Keratinocyte (primary cell): Measurements from ENCODE around the gene BDKRB2. TPM values are rescaled to one million over a fixed set of nuclear protein-coding genes. Genes with fewer than 3 reads are reported as not detected.
A peak's percentile ranks its signal among the peaks of the same experiment; 100 is the strongest.

ENCODE experiments used
- DNase-seq: peaks from one replicate; pipeline ENCODE4 v3.0.0-alpha.2; 2011; ENCODE audit warnings: low read depth, missing footprints, low spot score
- FAIRE-seq: peaks from 2 replicates; lab custom pipeline; 2011; peaks lifted over from hg19 to GRCh38; lab: Jason Lieb, UNC
- H2AFZ ChIP-seq: 2 replicates; pipeline ENCODE4 v1.6.0; 2012; ENCODE audit warnings: low read length, control low read depth, inconsistent platforms; ENCODE audit not compliant: control insufficient read depth
- H3K27ac ChIP-seq: 2 replicates; pipeline ENCODE4 v1.5.1; 2011; ENCODE audit warnings: low read length; ENCODE audit not compliant: control insufficient read depth, insufficient read depth
- H3K27me3 ChIP-seq: 3 replicates; pipeline ENCODE4 v1.6.0; 2011; ENCODE audit warnings: low read length; ENCODE audit not compliant: control insufficient read depth, insufficient read depth; ENCODE audit errors: extremely low read depth
- H3K36me3 ChIP-seq, 2 experiments: 2 replicates in 1 of 2; 3 replicates in 1 of 2; pipeline ENCODE4 v1.5.1; 2011; ENCODE audit warnings: low read length in 2 of 2, mild to moderate bottlenecking in 1 of 2; ENCODE audit not compliant: control insufficient read depth in 2 of 2, insufficient read depth in 2 of 2; ENCODE audit errors: extremely low read depth in 1 of 2
- H3K4me1 ChIP-seq: 3 replicates; pipeline ENCODE4 v1.5.1; 2011; ENCODE audit warnings: low read length; ENCODE audit not compliant: control insufficient read depth, insufficient read depth; ENCODE audit errors: extremely low read depth
- H3K4me2 ChIP-seq: 3 replicates; pipeline ENCODE4 v1.6.0; 2011; ENCODE audit warnings: low read depth, low read length; ENCODE audit not compliant: control insufficient read depth, insufficient read depth; ENCODE audit errors: extremely low read depth
- H3K4me3 ChIP-seq, 3 experiments: fragments of 200-600 bp in 1 of 3; sonication (generic) in 1 of 3; 2 replicates in 2 of 3; 3 replicates in 1 of 3; pipeline ENCODE4 v1.5.1; 2011 to 2016; ENCODE audit warnings: low read length in 3 of 3, mild to moderate bottlenecking in 3 of 3, control low read depth in 2 of 3, inconsistent platforms in 1 of 3, low read depth in 1 of 3, mixed read lengths in 1 of 3, mixed run types in 1 of 3, moderate library complexity in 1 of 3; ENCODE audit not compliant: control insufficient read depth in 2 of 3, insufficient read depth in 2 of 3; ENCODE audit errors: extremely low read depth in 1 of 3
- H3K79me2 ChIP-seq: 2 replicates; pipeline ENCODE4 v1.6.0; 2012; ENCODE audit warnings: low read length; ENCODE audit not compliant: control insufficient read depth, insufficient read depth
- H3K9ac ChIP-seq: 3 replicates; pipeline ENCODE4 v1.6.0; 2011; ENCODE audit warnings: low read length; ENCODE audit not compliant: control insufficient read depth, insufficient read depth; ENCODE audit errors: extremely low read depth
- H3K9me1 ChIP-seq: 3 replicates; pipeline ENCODE4 v1.6.0; 2011; ENCODE audit warnings: low read length; ENCODE audit not compliant: control insufficient read depth, insufficient read depth; ENCODE audit errors: extremely low read depth
- H3K9me3 ChIP-seq: 2 replicates; pipeline ENCODE4 v1.5.1; 2012; ENCODE audit warnings: low read depth, low read length; ENCODE audit not compliant: control insufficient read depth
- H4K20me1 ChIP-seq: 3 replicates; pipeline ENCODE4 v1.6.0; 2011; ENCODE audit warnings: low read length; ENCODE audit not compliant: control insufficient read depth, insufficient read depth; ENCODE audit errors: extremely low read depth
- CTCF ChIP-seq, 3 experiments: IDR thresholded peaks in 1 of 3; conservative IDR thresholded peaks in 1 of 3; optimal IDR thresholded peaks in 1 of 3; 2 replicates in 2 of 3; 3 replicates in 1 of 3; pipeline versions ENCODE3 to v1.5.1; 2011; ENCODE audit warnings: low read length in 3 of 3, mild to moderate bottlenecking in 3 of 3, moderate library complexity in 2 of 3, control low read depth in 1 of 3, inconsistent platforms in 1 of 3; ENCODE audit not compliant: insufficient read depth in 2 of 3; ENCODE audit errors: extremely low read depth in 1 of 3
- EZH2 ChIP-seq: IDR thresholded peaks from one replicate; pipeline ENCODE4 v1.6.1; 2012; ENCODE audit warnings: inconsistent platforms, mild to moderate bottlenecking, low read length, moderate library complexity
- dilution Hi-C: fragments of 300-500 bp; cut with MboI; formaldehyde crosslinking; loops from one replicate; pipeline ENCODE4 v1.7.0; 2020; ENCODE audit warnings: low sequenced_read_pairs; ENCODE audit not compliant: extremely low pct_ligation_motif_present
- polyA plus RNA-seq, 5 experiments: library from polyadenylated mRNA; depleted of rRNA in 3 of 5; stranded (reverse) in 3 of 5; stranded (forward) in 1 of 5; unstranded in 1 of 5; fragments of >200 nt; gene quantifications; 1 replicate in 1 of 5; 2 replicates in 3 of 5; 3 replicates in 1 of 5; pipeline versions ENCODE4 v1.2.1 to v1.2.3, GENCODE V29; 2011 to 2012; ENCODE audit warnings: missing spikeins in 2 of 5, low read depth in 1 of 5, low replicate concordance in 1 of 5

The BDKRB2 gene
- polyA plus RNA-seq, 1 donor (not counting 4 experiments of a cell fraction or from before 2014, with no cell fraction given), result 13.2 TPM

GRCh38 chr14:96212896-96213295 lies 8.3 kb downstream of the BDKRB2 start:
- Histone ChIP-seq H3K27me3 (no peaks in the 10 kb centered on the region), H3K36me3 (peaks cover 15 to 28% of the 10 kb centered on the region in 2 experiments), H3K9ac (no peak overlapping the region), H3K27ac (peak overlapping the region; percentile 20), H3K4me2 (no peak overlapping the region), H3K9me3 (peaks cover 10% of the 10 kb centered on the region), H3K9me1 (peaks cover 2% of the 10 kb centered on the region), H3K79me2 (peaks cover 47% of the 10 kb centered on the region), H3K4me1 (peaks cover 23% of the 10 kb centered on the region), H3K4me3 (no peak overlapping the region), H4K20me1 (no peaks in the 10 kb centered on the region), H2AFZ (no peak overlapping the region)
- DNase-seq, result no peak
- TF ChIP-seq EZH2 (no peak), CTCF (optimal IDR thresholded peaks at IDR 0.05 in 1 of 3, IDR thresholded peaks at IDR 0.05 in 1 of 3, conservative IDR thresholded peaks at IDR 0.05 in 1 of 3; ENCODE audit: extremely low read depth in 1 of 3, insufficient read depth in 2 of 3, low read length in 3 of 3) (no peak)
- dilution Hi-C loops, result no loop called here
- FAIRE-seq, result no peak

- Histone ChIP-seq H3K36me3 (peaks cover 13 to 19% of the 10 kb centered on the region in 2 experiments), H3K4me1 (peaks cover 22% of the 10 kb centered on the region), H3K9me1 (peaks cover 2% of the 10 kb centered on the region)
Measured at GRCh38 chr14:96213871-96214465, 9.3 kb downstream of the BDKRB2 start.

More at GRCh38 chr14:96213871-96214465, 9.3 kb downstream of the BDKRB2 start:
- DNase-seq (no peak), FAIRE-seq (no peak)
- H4K20me1 ChIP-seq, result no peaks in the 10 kb centered on the region
- no peak overlapping the region for H3K4me3 ChIP-seq
- no peak overlapping the region for H3K27ac ChIP-seq
- peaks cover 39% of the 10 kb centered on the region for H3K79me2 ChIP-seq
- H3K27me3 ChIP-seq, result no peaks in the 10 kb centered on the region
- no peak overlapping the region for H3K9ac ChIP-seq
- H3K4me2 ChIP-seq, result no peak overlapping the region
- H2AFZ ChIP-seq, result no peak overlapping the region
- dilution Hi-C loops, result no loop called here
- peaks cover 10% of the 10 kb centered on the region for H3K9me3 ChIP-seq
- TF ChIP-seq CTCF (optimal IDR thresholded peaks at IDR 0.05 in 1 of 3, IDR thresholded peaks at IDR 0.05 in 1 of 3, conservative IDR thresholded peaks at IDR 0.05 in 1 of 3; ENCODE audit: extremely low read depth in 1 of 3, insufficient read depth in 2 of 3, low read length in 3 of 3), result no peak
- no peak for TF ChIP-seq EZH2
